Measurements from ENCODE around the gene ASIC3.
A peak's percentile ranks its signal among the peaks of the same experiment; 100 is the strongest.

Gene ASIC3

GRCh38 chr7:151085691-151086620, 37.6 kb downstream of the ASIC3 start, which contains the start of gene AGAP3:
AGAP3 (plus strand) TSS chr7:151086475; CDS start chr7:151086742, 267 bp downstream.
- no peak for DNase-seq (ENCODE audit: low spot score)

- DNase-seq (ENCODE audit: low spot score): no peak
Observed at GRCh38 chr7:151086802-151087244, 38.5 kb downstream of the ASIC3 start.

- no peak for DNase-seq (ENCODE audit: low spot score)
Observed at GRCh38 chr7:151087245-151088018, 39.1 kb downstream of the ASIC3 start.

- DNase-seq (ENCODE audit: low spot score): no peak
Observed at GRCh38 chr7:151088019-151088855, 39.9 kb downstream of the ASIC3 start.

GRCh38 chr7:151088856-151089699, 40.7 kb downstream of the ASIC3 start:
- no peak for DNase-seq (ENCODE audit: low spot score)

- no peak for DNase-seq (ENCODE audit: low spot score)
Observed at GRCh38 chr7:151089893-151090730, 41.8 kb downstream of the ASIC3 start.

- DNase-seq (ENCODE audit: low spot score): no peak
Observed at GRCh38 chr7:151091003-151091402, 42.7 kb downstream of the ASIC3 start.

- peak; percentile 70 for DNase-seq (ENCODE audit: low spot score)
Observed at GRCh38 chr7:151091431-151091830, 43.1 kb downstream of the ASIC3 start.

GRCh38 chr7:151091988-151092387, 43.7 kb downstream of the ASIC3 start:
- no peak for DNase-seq (ENCODE audit: low spot score)

- DNase-seq (ENCODE audit: low spot score): no peak
Observed at GRCh38 chr7:151093748-151094147, 45.4 kb downstream of the ASIC3 start.

- no peak for DNase-seq (ENCODE audit: low spot score)
Observed at GRCh38 chr7:151094675-151095074, 46.3 kb downstream of the ASIC3 start.

- DNase-seq (ENCODE audit: low spot score): no peak
Observed at GRCh38 chr7:151095123-151095797, 46.9 kb downstream of the ASIC3 start.

GRCh38 chr7:151095828-151096475, 47.6 kb downstream of the ASIC3 start:
- no peak for DNase-seq (ENCODE audit: low spot score)

- no peak for DNase-seq (ENCODE audit: low spot score)
Observed at GRCh38 chr7:151099486-151100211, 51.3 kb downstream of the ASIC3 start.

GRCh38 chr7:151100921-151101320, 52.6 kb downstream of the ASIC3 start:
- no peak for DNase-seq (ENCODE audit: low spot score)

- DNase-seq (ENCODE audit: low spot score): no peak
Observed at GRCh38 chr7:151101621-151102396, 53.5 kb downstream of the ASIC3 start.

Data from NAMALWA (cell line).